Testis (tissue), 3 donors: Measurements from ENCODE around the gene OR9Q1. TPM values are rescaled to one million over a fixed set of nuclear protein-coding genes. Genes with fewer than 3 reads are reported as not detected.

Experiments used
- DNase-seq: peaks from one replicate; pipeline ENCODE4 v3.0.0-alpha.2; 2019
- H3K27ac ChIP-seq, 2 donors: fragments of 200-600 bp; sonication (generic); one replicate each; pipeline ENCODE4 v1.5.1; 2019
- H3K27me3 ChIP-seq: fragments of 200-600 bp; sonication (generic); one replicate; pipeline ENCODE4 v1.5.1; 2019
- H3K36me3 ChIP-seq: fragments of 200-600 bp; sonication (generic); one replicate; pipeline ENCODE4 v1.5.1; 2017; ENCODE audit warnings: low read depth; ENCODE audit errors: missing control alignments
- H3K4me1 ChIP-seq: fragments of 200-600 bp; sonication (generic); one replicate; pipeline ENCODE4 v1.5.1; 2019
- H3K4me3 ChIP-seq, 2 donors: fragments of 200-600 bp; sonication (generic); one replicate each; pipeline ENCODE4 v1.5.1; 2017 to 2019
- H3K9me3 ChIP-seq: fragments of 200-600 bp; sonication (generic); one replicate; pipeline ENCODE4 v1.5.1; 2017
- CTCF ChIP-seq, 3 experiments: fragments of 450-650 bp in 2 of 3; fragments of 200-600 bp in 1 of 3; sonication (generic) in 1 of 3; IDR thresholded peaks; one replicate each; pipeline ENCODE4 v1.5.1; 2016 to 2019; ENCODE audit warnings: antibody characterized with exemption in 3 of 3, mild to moderate bottlenecking in 2 of 3, moderate library complexity in 1 of 3
- POLR2A ChIP-seq: fragments of 450-650 bp; IDR thresholded peaks from one replicate; pipeline ENCODE4 v1.6.1; 2017; ENCODE audit warnings: antibody characterized with exemption, mild to moderate bottlenecking, moderate library complexity
- WGBS, 2 donors: methylation state at CpG; one replicate each; pipeline ENCODE4 v1.1.5; 2018; 5-methylcytosine and 5-hydroxymethylcytosine counted together
- intact Hi-C: fragments of 100-400 bp; cut with DNase I; formaldehyde crosslinking; loops from one replicate; pipeline ENCODE4 v1.15.1; 2023; ENCODE audit warnings: low total_unique reads
- polyA plus RNA-seq: library from polyadenylated mRNA; stranded (reverse); fragments of 350-450 nt; fragmentation: Illumina TruSeq; extraction: RNeasy Lipid Tissue Mini Kit (QIAGEN cat#74804); gene quantifications from one replicate; pipeline ENCODE4 v1.2.3, GENCODE V29; 2014; ENCODE audit warnings: low read depth, low replicate concordance; ENCODE audit not compliant: insufficient read depth
- total RNA-seq, 2 donors: library from RNA; depleted of rRNA; stranded (reverse); fragments of >200 nt; gene quantifications; one replicate each; pipeline ENCODE4 v1.2.3, GENCODE V29; 2016

Gene OR9Q1
- total and polyA plus RNA-seq, 3 donors from 2014 or later, result 0.12 to 0.71 (median 0.15) TPM

- DNase-seq, result no peak
- no peaks in the 10 kb centered on the region for H3K9me3 ChIP-seq
- H3K27me3 ChIP-seq, result no peaks in the 10 kb centered on the region
- no peaks in the 10 kb centered on the region for H3K36me3 ChIP-seq
- no peak overlapping the region for H3K4me3 ChIP-seq
- no peak for TF ChIP-seq POLR2A
- intact Hi-C loops, result no loop called here
- WGBS, 2 donors, result 66 to 68% methylated on average over 10 to 13 of the region's 13 CpGs
- H3K27ac ChIP-seq, result peak overlapping the region; percentile 27 to 61
- H3K4me1 ChIP-seq, result peaks cover 30% of the 10 kb centered on the region
Observed at GRCh38 chr11:58058276-58059006, 34.8 kb downstream of the OR9Q1 start.

- no peaks in the 10 kb centered on the region for H3K9me3 ChIP-seq
- no peak for TF ChIP-seq CTCF (IDR thresholded peaks at IDR 0.05)
- TF ChIP-seq POLR2A, result no peak
- intact Hi-C loops, result no loop called here
- H3K4me1 ChIP-seq, result peaks cover 30% of the 10 kb centered on the region
- DNase-seq, result no peak
- WGBS, 2 donors, result 28 to 34% methylated on average over 4 of the region's 4 CpGs
- peak overlapping the region; percentile 27 to 61 for H3K27ac ChIP-seq
- no peaks in the 10 kb centered on the region for H3K27me3 ChIP-seq
- no peak overlapping the region for H3K4me3 ChIP-seq
- no peaks in the 10 kb centered on the region for H3K36me3 ChIP-seq
Observed at GRCh38 chr11:58059007-58059350, 35.3 kb downstream of the OR9Q1 start.

GRCh38 chr11:58060535-58060934 is 36.9 kb downstream of the OR9Q1 start:
- WGBS, 2 donors, result 82 to 83% methylated on average over 3 of the region's 3 CpGs
- H3K9me3 ChIP-seq, result no peaks in the 10 kb centered on the region
- peaks cover 36% of the 10 kb centered on the region for H3K4me1 ChIP-seq
- H3K4me3 ChIP-seq, result no peak overlapping the region
- intact Hi-C loops, result no loop called here
- TF ChIP-seq POLR2A (no peak), CTCF (IDR thresholded peaks at IDR 0.05) (no peak)
- H3K36me3 ChIP-seq, result no peaks in the 10 kb centered on the region
- DNase-seq, result no peak
- H3K27me3 ChIP-seq, result no peaks in the 10 kb centered on the region
- no peak overlapping the region for H3K27ac ChIP-seq

- Histone ChIP-seq H3K9me3 (no peaks in the 10 kb centered on the region), H3K4me3 (no peak overlapping the region), H3K27me3 (no peaks in the 10 kb centered on the region), H3K4me1 (peaks cover 36% of the 10 kb centered on the region), H3K27ac (peak overlapping the region in 1 of 2 donors; percentile 11), H3K36me3 (no peaks in the 10 kb centered on the region)
- TF ChIP-seq POLR2A (no peak), CTCF (IDR thresholded peaks at IDR 0.05) (no peak)
- 51 to 66% methylated on average over 6 of the region's 6 CpGs for WGBS, 2 donors
- no peak for DNase-seq
- intact Hi-C loops, result no loop called here
Observed at GRCh38 chr11:58060939-58061672, 37.4 kb downstream of the OR9Q1 start.

- H3K4me3 ChIP-seq, result no peak overlapping the region
- H3K36me3 ChIP-seq, result no peaks in the 10 kb centered on the region
- TF ChIP-seq CTCF (IDR thresholded peaks at IDR 0.05) (no peak), POLR2A (no peak)
- peaks cover 36% of the 10 kb centered on the region for H3K4me1 ChIP-seq
- intact Hi-C loops, result no loop called here
- 56 to 58% methylated on average over 6 of the region's 6 CpGs for WGBS, 2 donors
- H3K9me3 ChIP-seq, result no peaks in the 10 kb centered on the region
- no peaks in the 10 kb centered on the region for H3K27me3 ChIP-seq
- DNase-seq, result no peak
- H3K27ac ChIP-seq, result peak overlapping the region in 1 of 2 donors; percentile 11
Observed at GRCh38 chr11:58061813-58062212, 38.1 kb downstream of the OR9Q1 start.
